ENCODE results near the gene LBR.

The LBR gene

DNA sequence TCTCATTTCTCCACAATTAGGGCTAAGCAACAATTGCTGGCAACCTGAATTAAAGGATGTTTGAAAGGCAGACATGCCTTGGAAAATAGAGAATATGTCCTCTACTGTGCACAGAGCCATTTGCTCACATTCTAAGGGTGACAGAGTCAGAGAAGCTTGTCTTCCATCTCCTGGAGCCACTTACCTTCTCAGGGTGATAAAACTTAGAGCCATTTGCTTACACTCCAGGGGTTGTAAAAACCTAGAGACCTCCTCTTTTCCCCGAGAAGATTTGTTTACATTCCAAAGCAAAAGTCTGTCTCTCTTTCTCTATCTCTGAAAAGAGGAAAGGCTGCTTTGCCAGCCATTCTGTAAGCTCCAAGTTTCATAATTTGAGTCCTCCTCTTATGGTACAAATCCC is 61.3 kb downstream of the LBR start:
- DNase-seq, result no peak

GRCh38 chr1:225366018-225366417 is 61.8 kb downstream of the LBR start:
- DNase-seq, result no peak

DNA sequence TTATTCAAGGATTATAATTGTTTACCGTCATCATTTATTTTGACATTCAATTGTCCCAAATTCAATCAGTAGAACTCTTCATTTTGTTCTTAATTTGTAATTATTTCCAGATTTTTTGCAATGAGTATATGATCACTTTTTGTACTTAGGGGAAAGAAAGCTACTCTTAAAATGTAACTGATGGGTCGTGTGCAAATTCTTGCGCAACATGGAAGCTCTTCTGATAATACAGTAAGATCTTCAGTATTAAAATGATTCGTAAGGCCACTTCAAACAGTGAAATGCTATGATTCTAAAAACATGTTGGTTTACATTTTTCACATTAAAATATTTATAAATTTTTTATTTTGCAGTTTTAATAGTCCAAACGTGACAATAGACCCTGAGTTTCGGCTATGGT is 63.4 kb downstream of the LBR start:
- DNase-seq, result no peak

DNA sequence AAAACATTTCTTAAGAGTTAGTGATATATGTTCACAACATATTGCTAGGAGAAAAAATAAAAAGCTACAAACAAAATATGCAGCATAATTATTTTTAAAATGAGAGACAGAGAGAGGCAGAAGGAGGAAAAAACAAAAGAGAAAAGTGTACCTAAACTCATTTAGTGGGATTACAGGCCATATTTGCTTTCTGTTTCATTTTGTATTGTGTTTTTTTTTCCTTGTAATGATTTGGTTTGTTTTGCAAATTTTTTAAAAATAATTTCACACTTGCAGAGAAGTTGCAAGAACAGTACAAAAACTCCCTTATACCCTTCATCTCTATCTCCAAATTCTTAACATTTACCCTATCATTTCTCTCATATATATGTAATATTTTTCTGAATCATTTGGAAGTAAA is 65.0 kb downstream of the LBR start:
- no peak for DNase-seq

- no peak for DNase-seq
These were observed 66.7 kb downstream of the LBR start for GRCh38 chr1:225361176-225361575.

GRCh38 chr1:225360119-225360518 is 67.7 kb downstream of the LBR start:
- DNase-seq, result no peak

DNA sequence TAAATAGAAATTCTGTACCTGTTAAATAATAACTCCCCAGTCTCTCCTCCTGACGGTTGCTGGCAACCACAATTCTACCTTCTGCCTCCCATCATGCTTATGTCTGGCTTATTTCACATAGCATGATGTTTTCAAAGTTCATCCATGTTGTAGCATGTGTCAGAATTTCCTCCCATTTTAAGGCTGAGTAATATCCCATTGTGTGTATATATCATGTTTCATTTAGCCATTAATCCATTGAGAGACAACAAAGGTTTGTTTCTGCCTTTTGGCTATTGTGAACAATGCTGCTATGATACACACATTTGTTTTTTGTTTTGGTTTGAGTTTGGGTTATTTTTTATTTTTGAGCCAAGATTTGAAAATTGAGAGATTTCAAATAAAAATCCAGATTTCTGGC is 72.0 kb downstream of the LBR start:
- DNase-seq, result no peak

GRCh38 chr1:225354906-225355305 is 72.9 kb downstream of the LBR start:
- DNase-seq, result no peak

Data from activated CD4-positive, alpha-beta T cell treated with anti-CD3 and anti-CD28 coated beads for 48 hours (primary cell).